GM19395 (cell line): Measurements from ENCODE around the gene ANKH.

Experiments
- ATAC-seq: cut with Tn5 transposase; IDR thresholded peaks from one replicate; pipeline ENCODE4 v1.9.1; 2021; ENCODE audit warnings: mild to moderate bottlenecking, moderate library complexity; ENCODE audit not compliant: unreplicated experiment

Gene ANKH

GRCh38 chr5:14767053-14767452 is 104.5 kb downstream of the ANKH start:
- no peak for ATAC-seq

DNA sequence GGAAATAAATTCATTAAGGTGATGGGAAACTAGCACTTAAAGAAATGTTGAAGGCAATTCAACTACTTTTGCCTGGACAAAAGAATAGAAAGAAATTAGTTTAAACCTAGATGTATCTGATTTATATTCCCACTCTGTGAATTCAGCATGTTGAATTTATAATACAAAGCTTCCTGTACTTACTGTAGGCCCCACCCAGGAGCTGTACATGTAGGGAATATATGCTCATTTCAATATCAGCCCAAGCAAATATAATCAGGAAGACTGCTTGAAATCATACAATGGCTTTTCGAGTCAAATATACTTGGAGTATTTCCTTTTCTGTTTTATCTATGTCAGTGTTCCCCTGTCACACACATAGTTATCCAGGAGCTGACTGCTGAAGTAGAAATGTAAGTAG is 105.0 kb downstream of the ANKH start:
- no peak for ATAC-seq

- ATAC-seq: no peak
These were observed 106.0 kb downstream of the ANKH start for GRCh38 chr5:14765587-14765986.

DNA sequence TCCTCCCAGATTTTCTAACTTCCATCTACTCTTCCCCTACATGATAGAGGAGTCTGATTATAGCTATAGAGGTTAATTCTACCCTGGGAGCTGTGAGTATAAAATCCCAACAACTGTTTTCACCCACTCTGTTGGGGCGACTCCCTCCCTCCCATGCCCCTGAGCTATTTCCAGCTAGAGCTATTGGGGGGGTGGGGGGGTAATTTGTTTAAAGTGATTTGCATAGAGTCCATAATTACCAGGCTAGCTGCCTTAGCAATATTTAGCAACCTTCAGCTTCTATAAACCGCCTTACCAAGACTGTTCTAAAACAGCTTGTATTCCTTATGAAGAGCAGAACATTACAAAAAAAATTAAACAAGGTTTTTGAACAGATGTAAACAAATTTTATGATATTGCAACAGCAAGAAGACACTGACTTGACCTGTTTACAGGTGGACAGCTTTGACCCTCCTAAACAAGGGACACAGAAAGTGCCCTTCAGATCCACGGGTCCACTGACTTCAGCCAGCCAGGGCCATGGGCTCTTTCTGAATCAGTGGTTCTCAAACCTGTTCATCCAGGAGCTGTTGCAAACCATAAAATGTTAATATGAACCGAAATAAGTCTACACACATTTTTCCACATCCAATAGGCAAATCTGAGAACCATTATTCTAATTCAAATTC is 108.9 kb downstream of the ANKH start:
- peak; percentile 50 for ATAC-seq

DNA sequence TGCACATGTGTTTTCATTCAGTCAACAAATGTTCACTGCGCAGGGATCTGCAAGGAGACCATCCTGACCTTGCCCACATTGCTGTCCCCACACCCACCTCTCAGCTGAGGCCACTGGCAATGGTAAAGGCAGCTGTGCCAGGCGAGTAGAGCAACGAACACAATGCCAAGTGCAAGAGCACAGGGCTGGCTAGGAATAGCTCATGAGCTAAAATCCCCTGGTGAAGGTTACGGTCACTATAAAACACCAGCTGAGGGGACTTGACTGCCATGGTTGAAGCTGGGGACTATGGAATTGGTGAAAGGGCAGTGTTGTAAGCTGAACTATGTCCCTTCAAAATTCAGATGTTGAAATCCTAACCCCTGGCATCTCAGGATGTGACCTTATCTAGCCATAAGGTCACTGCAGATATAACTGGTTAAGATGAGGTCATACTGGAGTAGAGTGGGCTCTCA is 111.0 kb downstream of the ANKH start:
- ATAC-seq: no peak

DNA sequence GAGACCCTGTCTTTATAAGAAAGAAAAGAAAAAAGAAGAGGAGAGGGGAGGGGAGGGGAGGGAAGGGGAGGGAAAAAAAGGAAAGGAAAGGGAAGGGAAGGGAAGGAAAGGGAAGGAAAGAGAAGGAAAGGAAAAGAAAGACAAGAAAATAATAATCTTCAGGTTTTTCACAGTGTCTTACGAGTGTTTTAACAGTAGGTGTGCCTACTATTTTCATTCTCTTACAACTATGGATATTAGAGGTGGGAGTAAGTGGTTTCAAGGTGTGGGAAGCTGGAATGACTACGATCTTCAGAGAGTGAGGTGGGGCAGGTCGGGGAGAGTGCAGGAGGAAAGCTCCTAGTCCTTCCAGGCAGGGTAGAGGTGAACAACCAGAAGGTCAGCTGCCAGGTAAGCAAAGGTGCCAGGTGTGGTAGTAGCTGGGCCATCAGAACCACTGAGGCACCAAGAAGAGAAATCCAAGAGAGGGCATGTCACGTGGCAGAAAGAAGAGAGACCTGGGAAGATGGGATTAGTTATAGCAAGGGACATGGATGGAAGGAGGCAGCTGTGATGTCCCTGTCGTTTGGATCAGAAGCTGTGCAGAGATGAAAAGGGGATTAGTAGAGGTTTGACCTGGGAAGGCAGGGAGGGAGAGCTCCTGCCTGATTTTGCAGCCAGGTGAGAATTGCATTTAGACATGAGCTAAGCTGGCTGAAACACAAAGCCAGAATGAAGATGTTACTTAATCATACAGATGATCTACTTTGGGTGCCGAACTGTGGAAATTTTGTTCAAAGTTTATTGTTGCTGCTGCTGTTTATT is 111.6 kb downstream of the ANKH start:
- ATAC-seq: no peak

DNA sequence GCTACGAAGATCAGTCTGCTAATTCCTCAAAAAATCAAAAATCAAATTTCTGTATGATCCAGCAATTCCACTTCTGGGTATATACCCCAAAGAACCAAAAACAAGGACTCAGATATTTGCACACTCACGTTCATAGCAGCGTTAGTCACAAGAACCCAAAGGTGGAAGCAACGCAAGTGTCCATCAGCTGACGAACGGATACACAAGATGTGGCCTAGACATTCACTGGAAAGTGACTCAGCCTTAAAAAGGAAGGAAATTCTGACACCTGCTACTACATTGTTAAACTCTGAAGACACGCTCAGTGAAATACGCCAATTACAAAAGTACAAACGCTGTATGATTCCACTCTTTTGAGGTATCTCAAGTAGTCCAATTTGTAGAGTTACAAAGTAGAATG is 113.7 kb downstream of the ANKH start:
- no peak for ATAC-seq

DNA sequence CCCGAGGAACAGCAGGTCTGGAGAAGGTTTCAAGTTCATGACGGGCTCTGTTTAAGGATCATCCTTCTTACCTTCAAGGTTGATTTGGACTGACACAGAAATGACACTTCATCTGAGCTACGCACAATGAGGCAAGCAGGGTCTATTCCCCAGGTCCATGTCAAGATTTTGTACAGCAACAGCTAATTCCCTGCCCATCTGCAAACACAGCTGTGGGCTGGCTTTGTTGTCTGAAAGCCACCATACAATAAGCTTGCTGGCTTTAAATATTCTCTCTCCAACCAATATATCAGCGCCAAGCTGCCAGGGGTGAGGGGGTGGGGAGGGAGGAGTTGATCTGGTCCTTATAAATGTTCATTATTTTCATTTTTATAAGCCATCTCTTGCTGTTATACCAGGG is 115.1 kb downstream of the ANKH start:
- no peak for ATAC-seq

DNA sequence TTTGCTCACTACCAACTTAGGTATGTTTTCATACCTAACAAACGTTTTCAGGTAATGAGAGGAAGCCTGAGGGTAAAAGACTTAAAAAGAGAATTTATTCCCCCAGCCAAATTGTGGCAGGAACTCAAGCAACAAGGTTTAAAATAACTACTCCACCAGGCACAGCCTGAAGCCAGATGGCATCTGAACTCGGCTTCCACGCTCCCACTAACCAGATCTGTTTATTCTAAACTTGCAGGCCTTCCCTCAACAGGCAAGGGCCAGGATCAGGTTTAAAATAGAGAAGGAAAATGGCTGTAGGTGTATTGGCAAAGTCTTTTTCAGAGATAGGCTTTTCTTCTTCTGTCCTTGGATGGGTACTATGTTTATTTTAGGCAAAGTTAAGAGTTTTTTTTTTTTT is 117.6 kb downstream of the ANKH start:
- ATAC-seq: no peak

- no peak for ATAC-seq
These were observed 118.3 kb downstream of the ANKH start for GRCh38 chr5:14753292-14753691.

GRCh38 chr5:14752497-14753071 is 119.0 kb downstream of the ANKH start:
- no peak for ATAC-seq

- no peak for ATAC-seq
These were observed 120.9 kb downstream of the ANKH start for GRCh38 chr5:14750712-14751111.

GRCh38 chr5:14749579-14750101 is 121.9 kb downstream of the ANKH start:
- no peak for ATAC-seq

DNA sequence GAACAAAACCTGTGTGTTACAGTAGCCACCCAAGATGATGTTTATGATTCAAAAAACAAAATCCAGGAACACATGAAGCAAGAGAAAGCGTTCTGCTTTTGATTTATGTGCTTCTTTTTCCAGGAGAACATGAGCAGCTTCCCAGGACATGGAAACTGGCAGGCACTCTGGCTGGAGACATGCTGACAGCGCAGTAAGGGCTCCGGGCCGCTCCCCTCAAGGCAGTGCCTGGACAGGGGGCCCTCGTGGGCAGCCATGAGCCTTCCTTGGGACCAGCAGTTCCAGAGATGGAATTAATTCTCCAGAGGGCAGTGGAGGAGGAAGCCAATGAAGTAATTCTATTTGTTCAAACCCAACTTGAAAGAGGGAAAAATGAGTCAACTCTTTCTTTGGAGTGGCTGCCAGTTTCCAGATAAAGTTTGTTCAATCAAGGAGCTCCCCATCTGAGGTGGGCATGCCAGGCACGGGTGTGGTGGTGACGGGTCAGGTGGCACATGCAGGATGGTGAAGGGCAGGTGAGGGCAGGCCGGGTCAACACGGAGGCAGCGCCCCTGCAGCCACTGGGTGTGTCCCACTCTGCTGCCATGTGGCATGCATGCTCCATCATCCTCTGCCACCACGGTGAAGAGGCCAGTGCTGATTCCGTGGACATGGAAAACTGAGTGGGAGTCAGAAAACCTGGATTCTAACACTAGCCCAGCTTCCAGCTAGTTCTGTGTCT is 123.2 kb downstream of the ANKH start:
- ATAC-seq: no peak

DNA sequence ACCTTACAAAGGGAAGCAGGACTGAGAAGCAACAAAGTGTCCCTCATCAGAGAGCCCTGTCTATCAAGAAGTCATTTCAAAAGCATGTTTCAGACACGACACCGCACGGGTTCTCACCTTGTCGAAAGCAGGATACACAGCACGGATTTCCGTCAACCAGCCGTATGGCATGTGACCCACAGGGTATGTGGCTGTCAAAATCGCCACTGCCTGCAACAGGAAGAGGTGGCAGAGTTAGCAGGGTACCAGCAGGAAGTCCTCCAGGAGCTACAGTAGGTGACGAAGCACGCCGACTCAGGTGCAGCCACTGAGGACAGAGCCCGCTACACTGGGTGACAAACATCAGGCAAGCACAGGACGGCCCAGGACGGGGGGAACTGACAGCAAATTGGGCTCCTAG is 125.8 kb downstream of the ANKH start:
- no peak for ATAC-seq

GRCh38 chr5:14745188-14745563 is 126.4 kb downstream of the ANKH start:
- ATAC-seq: no peak

- no peak for ATAC-seq
These were observed 127.0 kb downstream of the ANKH start for GRCh38 chr5:14744296-14745187.

DNA sequence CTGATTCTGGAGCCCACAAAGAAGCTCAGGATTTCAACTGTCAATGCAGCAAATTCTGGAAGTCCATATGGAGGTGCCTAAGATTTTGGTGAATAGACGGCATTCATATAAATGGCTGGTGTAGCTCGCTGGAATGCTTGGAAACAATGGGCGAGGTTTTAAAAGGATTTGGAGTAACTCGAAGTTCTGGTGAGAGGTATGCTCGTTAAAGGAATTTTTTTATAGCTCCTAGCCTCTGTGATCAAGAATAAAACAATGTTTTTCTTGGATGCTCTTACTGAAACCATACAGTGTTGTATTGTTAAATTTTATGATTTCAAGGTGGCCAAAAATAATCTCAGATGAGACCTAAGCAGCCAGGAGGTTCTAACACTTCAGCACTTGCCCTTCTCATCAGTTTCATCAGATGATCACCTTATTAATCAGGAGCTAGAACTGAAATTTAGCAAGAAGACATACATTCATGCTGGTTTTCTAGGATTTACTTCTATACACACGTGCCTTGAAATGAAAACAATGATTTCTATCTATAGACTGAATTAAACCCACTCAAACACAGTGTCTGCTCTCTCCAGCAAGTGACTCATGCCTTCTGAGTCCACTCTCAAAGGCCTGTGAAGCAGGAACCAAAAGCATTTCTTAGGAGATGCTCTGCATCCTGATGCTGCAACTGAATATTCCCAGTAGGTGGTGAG is 127.8 kb downstream of the ANKH start:
- ATAC-seq: no peak

DNA sequence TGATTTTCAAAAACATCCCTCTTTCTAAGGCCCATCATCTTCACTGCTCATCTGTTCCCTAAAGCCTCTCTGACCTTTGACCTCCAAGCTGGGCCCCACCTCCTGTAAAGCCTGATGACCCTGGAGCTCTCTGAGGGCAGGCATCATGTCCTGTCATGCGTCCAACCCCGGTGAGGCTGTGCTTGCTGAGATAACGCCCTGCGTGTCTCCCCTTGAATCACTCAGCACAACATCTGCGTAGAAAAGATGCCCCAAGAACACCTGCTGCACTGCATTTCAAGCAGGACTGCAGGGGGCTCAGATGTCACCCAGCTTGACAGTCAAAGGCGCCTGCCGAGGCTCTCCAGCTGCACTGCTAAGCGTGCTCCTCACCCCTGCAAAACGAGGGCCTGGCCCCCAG is 129.1 kb downstream of the ANKH start:
- ATAC-seq: no peak
